Stomach smooth muscle (tissue), 2 donors: ENCODE data around the gene ITGB2.
A peak's percentile ranks its signal among the peaks of the same experiment; 100 is the strongest.

Experiments
- H3K27ac ChIP-seq: one replicate; pipeline ENCODE4 v1.7.0; 2013; ENCODE audit warnings: mild to moderate bottlenecking, low read length, inconsistent platforms
- H3K27me3 ChIP-seq, 2 donors: one replicate each; pipeline ENCODE4 v1.7.0; 2013; ENCODE audit warnings: low read length in 2 of 2; ENCODE audit not compliant: insufficient read depth in 2 of 2, control insufficient read depth in 1 of 2
- H3K36me3 ChIP-seq, 2 donors: one replicate each; pipeline ENCODE4 v1.7.0; 2013; ENCODE audit warnings: low read length in 2 of 2; ENCODE audit not compliant: control insufficient read depth in 2 of 2, insufficient read depth in 2 of 2
- H3K4me1 ChIP-seq: one replicate; pipeline ENCODE4 v1.7.0; 2013; ENCODE audit warnings: low read length; ENCODE audit not compliant: control insufficient read depth, insufficient read depth
- H3K4me3 ChIP-seq, 2 donors: one replicate each; pipeline ENCODE4 v1.7.0; 2013; ENCODE audit warnings: low read length in 2 of 2
- H3K9ac ChIP-seq, 2 donors: one replicate each; pipeline ENCODE4 v1.7.0; 2013; ENCODE audit warnings: low read length in 2 of 2, mild to moderate bottlenecking in 1 of 2
- H3K9me3 ChIP-seq, 2 donors: one replicate each; pipeline ENCODE4 v1.7.0; 2013; ENCODE audit warnings: low read length in 2 of 2; ENCODE audit not compliant: control insufficient read depth in 2 of 2
- donor health status: healthy.
- donor health status: Pancreatic carcinoma.

ITGB2 gene

DNA sequence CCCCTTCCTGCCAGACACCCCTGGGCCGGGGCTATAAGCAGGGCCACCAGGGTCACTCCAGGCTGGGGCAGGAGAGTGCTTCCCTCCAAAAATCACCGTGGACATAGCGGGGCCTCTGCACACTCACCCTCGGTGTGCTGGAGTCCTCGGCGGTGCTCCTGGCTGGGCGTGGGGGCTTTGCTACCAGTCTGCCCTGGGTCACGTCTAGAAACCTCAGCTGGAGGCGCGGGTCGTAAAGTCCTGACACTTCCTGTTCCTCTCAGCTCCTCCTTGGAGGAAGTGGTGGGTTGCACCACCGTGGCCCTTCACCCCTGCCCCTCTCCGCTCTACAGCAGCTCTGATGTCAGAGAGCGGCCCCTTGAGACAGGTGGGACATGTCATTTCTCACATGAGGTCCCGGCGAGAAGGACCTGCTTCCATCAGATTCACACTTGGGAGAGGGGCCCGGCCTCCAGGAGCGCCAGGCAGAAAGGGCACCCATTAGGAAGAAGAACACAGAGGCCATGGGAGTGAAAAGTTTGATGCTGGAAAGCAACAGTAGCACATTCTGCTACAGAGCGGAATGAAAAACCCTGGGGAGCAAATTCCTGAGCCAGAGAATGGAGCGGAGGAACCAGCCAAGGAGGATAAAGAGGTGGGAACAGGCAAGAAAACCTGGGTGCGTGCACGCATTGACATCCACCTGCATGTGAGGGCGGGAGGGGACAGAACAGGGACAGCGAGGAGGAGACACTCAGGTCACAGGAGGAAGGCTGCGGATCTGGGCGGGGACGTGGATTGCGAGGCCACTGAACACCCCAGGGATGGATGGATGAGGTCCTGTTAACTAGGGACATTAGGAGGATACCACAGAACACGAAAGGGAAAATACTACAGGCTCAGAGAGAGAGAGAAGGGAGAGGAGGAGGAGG is at the start of gene ITGB2:
TSS of gene ITGB2 (minus strand) at position 206 of the 911 bp plus-strand sequence. CDS start 10,117 bp downstream, outside the sequence.
- no peak within 1 kb of the TSS for H3K9ac ChIP-seq
- no peaks in the 10 kb centered on the region for H3K9me3 ChIP-seq
- H3K4me3 ChIP-seq: peak within 1 kb of the TSS; percentile 12 to 57
- H3K27ac ChIP-seq: no peak within 1 kb of the TSS
- H3K27me3 ChIP-seq: peaks cover 8 to 13% of the 10 kb centered on the region in 2 donors
- no peaks in the 10 kb centered on the region for H3K36me3 ChIP-seq
- no peaks in the 10 kb centered on the region for H3K4me1 ChIP-seq

DNA sequence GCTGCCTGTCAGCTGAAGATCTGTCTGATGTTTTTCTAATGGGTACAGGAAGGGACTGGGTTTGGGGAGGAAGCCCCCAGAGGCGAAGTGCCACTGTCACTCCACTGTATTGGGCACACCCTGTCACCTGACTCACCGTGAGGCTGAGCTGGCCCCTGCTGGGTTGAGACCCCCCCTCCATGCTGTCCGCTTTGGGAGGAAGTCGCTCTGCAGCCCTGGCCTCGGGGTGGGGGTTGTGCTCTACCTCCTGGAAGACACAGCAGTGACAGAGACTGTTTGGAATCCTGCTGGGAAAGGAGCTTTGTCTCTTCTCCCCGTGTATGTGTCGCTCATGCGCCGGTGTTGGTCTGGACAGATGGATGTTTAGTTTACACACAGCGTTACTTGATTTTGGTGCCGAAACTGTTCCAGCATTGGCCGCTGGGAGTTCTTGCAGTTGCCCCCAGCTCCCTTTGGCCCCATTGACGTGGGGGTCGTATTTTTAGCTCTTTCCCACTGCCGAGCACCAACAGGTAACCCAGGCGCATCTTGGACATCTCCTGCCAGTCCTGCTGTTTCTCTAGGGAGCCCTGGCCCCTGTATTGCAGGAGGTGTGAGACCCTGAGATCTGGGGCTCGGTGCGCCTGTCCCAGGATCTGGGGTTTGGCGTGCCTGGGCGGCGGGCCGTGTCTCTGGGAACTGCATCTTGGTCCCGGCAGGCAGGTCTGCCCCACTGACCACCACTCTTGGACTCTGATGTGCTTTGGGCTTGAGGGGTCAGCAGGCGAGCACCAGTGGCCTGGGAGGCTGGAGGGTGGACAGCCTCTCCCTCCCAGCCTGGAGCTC is 49.4 kb upstream of the ITGB2 start:
- Histone ChIP-seq H3K36me3 (peaks cover 0 to 15% of the 10 kb centered on the region in 2 donors), H3K9me3 (no peaks in the 10 kb centered on the region), H3K9ac (no peak overlapping the region), H3K27ac (no peak overlapping the region), H3K4me1 (peaks cover 52% of the 10 kb centered on the region), H3K27me3 (no peaks in the 10 kb centered on the region), H3K4me3 (no peak overlapping the region)

DNA sequence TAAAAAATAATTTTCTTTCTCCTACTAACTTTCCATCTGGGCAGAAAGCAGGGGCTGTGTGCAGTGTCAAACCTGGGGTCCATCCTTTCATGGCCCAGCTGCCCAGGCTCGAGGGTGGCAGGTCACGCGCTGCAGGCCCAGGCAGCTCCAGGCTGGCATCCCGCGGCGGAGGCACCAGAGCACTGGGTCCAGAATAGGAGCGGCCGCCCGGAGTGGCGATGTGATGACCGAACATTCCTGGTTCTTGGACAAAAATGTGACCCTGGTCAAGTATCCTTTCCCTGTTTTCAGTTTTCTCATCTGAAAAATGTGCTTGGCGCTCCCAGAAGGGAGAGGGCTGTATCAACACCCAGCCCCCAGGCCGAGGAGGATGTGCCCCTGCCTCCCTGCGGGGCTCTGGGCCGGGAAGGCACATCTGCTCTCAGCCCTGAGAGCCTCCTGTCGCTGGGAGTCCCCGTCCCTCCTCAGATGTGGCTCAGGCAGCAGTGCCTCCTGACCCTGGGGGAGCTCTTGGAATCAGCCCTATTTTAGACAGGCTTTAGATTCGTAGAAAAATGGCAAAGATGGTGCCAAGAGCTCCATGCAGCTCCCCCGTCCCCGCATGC is 48.5 kb upstream of the ITGB2 start:
- no peaks in the 10 kb centered on the region for H3K27me3 ChIP-seq
- H3K9ac ChIP-seq: no peak overlapping the region
- H3K4me3 ChIP-seq: no peak overlapping the region
- H3K36me3 ChIP-seq: peaks cover 0 to 10% of the 10 kb centered on the region in 2 donors
- H3K27ac ChIP-seq: no peak overlapping the region
- H3K9me3 ChIP-seq: no peaks in the 10 kb centered on the region
- peaks cover 52% of the 10 kb centered on the region for H3K4me1 ChIP-seq

DNA sequence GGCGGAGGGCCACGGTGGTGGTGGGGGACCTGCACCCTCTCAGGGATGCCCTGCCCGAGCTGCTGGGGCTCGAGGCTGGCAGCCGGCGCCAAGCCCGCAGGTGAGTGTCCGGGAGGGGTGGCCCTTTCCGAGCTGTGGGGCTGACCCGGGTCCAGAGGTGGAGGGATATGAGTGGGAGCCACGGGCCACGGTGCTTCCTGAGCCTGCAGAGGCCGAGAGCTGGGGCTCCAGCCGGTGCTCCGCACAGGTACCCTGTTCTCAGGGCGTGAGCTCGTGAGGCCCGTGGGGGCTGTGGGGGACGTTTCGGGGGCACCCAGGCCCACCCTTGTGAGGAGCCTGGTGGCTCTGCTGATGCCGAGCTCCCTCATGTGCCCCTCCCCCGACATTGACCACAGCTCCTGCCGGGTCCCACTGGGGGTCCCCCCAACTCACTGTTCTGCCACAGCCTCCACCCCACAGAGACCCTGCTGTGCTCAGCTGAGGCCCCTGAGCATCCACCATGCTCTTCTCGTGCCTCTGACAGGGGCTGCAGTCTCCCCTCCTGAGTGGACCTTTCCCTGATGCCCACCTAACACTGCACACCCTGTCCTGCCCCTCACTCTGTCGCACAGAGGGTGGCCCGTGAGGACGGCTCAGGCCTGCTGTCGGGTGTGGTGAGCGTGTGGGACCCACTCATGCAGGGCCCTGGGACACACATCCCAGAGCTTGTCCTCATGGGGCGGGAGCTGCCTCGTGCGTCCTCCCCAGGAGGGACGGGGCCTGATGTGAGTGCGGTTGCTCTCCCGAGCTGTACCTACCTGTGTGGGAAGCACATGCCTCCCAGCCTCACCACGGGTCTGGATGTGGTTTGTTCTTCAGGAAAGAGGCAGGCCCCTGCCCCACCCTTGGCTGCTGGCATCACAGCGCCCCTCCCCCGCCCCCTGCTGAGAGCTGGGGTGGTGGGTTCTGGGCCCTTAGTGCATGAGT is 46.7 kb upstream of the ITGB2 start:
- H3K4me3 ChIP-seq: peak overlapping the region in 1 of 2 donors; percentile 63
- H3K9me3 ChIP-seq: no peaks in the 10 kb centered on the region
- peaks cover 0 to 3% of the 10 kb centered on the region in 2 donors for H3K36me3 ChIP-seq
- H3K9ac ChIP-seq: peak overlapping the region; percentile 17 to 21
- no peaks in the 10 kb centered on the region for H3K27me3 ChIP-seq
- H3K27ac ChIP-seq: peak overlapping the region; percentile 46
- peaks cover 49% of the 10 kb centered on the region for H3K4me1 ChIP-seq

DNA sequence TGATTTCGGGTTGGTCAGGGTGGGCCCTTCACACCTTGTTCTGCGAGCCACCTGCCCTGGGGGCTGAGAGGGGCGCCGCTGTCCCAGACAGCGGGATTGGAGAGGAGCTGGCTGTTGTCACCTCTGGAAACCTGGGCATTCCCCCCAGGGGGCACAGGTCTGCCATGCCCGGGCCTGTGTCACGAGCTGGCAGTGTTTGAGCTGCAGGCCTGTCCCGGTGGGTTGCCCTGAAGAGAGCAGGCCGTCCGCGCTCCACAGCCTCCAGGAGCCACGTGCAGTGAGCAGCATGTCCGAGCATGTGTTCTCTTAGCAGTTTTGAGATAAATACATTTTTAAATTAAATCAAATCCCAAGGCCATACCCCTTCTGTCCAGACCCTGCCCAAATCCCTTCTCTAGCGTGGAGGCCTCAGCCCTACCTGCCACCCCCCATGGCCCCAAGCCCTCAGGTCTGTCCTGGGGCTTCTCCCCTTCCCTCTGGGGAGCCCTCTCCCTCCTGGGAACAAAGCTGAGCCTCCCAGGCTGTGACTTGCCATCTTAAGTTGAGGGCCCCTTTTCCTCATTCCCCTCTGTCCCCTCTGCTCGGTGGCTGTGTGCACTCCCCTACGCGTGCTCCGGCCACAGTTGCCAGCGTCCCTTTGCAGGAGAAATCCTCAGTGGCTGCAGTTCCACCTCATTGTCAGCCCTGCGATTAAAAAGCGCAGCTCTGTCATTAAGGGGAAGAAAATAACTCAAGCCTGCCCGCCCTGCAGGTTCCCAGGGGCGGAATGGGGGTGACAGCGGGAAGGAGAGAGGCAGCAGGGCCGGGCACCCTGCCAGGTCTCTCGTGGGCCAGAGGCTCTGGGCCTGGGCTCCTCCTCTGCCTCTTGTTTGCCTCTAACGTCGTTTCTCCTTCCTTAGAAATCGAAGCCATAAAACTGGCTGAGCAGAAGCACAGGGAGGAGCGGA is 45.7 kb upstream of the ITGB2 start:
- Histone ChIP-seq H3K36me3 (peaks cover 0 to 2% of the 10 kb centered on the region in 2 donors), H3K27me3 (no peaks in the 10 kb centered on the region), H3K9me3 (no peaks in the 10 kb centered on the region), H3K4me3 (peak overlapping the region in 1 of 2 donors; percentile 63), H3K27ac (peak overlapping the region; percentile 46), H3K4me1 (peaks cover 57% of the 10 kb centered on the region), H3K9ac (peak overlapping the region in 1 of 2 donors; percentile 17)

DNA sequence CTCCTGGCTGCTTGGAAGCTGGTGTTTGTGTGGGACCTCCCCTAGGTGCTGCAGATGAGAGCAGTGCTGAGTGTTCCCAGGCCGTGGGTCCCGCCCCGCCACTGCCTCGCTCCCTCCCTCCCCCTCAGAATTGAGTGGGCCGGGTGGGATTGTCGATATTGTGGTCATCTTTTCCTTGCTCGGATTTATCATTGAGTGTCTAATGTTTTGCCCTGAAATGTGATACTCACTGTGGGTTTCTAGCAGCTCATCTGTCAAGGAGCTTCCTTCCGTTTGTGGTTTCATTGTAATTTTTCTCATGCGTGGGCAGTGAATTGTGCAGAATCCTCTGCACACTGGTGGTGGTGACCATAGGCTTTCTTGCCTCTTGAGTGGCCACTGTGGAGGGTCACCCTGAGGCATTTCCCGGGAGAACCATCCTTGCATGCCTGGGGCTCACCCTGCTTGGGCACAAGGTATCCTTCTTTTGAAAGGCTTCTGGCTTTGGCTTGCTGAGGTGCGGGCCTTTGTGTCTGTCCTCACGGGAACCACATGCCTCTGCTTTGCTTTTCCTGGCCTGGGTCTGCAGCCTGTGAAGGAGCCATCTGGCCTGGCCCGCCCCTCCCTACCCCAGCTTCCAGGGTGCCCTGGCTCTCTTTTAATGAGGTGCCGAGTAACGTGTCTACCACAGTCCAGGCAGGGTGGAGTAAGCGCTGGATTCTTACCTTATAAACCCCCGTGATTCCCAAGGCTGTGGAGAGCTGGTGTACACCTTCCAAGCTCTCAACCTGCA is 44.7 kb upstream of the ITGB2 start:
- H3K9ac ChIP-seq: no peak overlapping the region
- peaks cover 64% of the 10 kb centered on the region for H3K4me1 ChIP-seq
- H3K36me3 ChIP-seq: peaks cover 0 to 2% of the 10 kb centered on the region in 2 donors
- H3K9me3 ChIP-seq: no peaks in the 10 kb centered on the region
- H3K4me3 ChIP-seq: no peak overlapping the region
- H3K27ac ChIP-seq: no peak overlapping the region
- no peaks in the 10 kb centered on the region for H3K27me3 ChIP-seq

DNA sequence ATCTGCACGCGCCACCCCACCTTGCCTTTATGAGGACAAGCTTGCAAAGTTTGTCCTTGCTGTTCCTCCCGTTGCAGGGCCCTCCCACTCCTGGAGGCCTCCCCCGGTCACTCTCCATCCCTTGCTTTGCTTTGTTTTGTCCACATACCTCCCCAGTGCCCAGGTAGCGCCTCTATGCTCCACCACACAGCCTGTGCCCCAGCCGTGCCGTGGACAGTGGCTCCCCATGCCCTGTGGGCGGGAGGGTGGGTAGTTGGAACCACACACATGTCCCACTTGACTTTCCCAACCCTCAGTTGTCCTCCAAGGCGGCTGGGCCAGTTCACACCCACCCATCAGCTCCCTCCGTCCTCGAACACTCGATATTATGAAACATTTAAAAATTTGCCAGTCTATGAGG is 43.7 kb upstream of the ITGB2 start:
- no peaks in the 10 kb centered on the region for H3K9me3 ChIP-seq
- peaks cover 66% of the 10 kb centered on the region for H3K4me1 ChIP-seq
- no peak overlapping the region for H3K4me3 ChIP-seq
- no peak overlapping the region for H3K27ac ChIP-seq
- no peak overlapping the region for H3K9ac ChIP-seq
- no peaks in the 10 kb centered on the region for H3K36me3 ChIP-seq
- H3K27me3 ChIP-seq: no peaks in the 10 kb centered on the region

DNA sequence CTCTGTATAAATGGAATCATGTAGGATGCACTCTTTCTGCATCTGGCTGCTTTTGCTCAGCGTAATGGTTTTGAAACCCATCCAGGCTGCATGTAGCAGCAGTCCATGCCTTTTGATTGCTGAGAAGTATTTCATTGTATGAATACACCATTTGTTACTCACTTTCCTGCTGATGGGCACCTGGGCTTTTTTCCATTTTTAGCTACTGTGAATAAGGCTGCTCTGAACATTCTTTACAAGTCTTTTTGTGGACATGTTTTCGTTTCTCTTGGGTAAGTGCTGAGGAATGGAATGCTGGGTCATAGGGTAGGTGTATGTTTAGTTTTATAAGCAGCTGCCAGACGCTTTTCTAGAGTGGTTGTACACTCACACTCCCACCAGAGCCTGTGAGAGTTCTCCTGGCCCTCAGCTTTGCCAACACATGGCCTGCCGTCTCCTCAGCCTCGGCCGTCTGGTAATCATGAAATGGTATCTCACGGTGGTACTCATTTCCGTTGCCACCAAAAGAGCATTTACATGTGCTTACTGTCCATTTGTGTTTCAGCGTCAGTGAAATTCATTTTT is 41.8 kb upstream of the ITGB2 start:
- Histone ChIP-seq H3K27me3 (no peaks in the 10 kb centered on the region), H3K4me3 (peak overlapping the region in 1 of 2 donors; percentile 40), H3K9me3 (no peaks in the 10 kb centered on the region), H3K36me3 (no peaks in the 10 kb centered on the region), H3K4me1 (peaks cover 70% of the 10 kb centered on the region), H3K27ac (peak overlapping the region; percentile 66), H3K9ac (no peak overlapping the region)
